ENCODE measurements around the gene WWP2.

WWP2 gene

GRCh38 chr16:69894676-69895075, 132.5 kb downstream of the WWP2 start:
- no peak overlapping the region for H3K4me3 ChIP-seq (ENCODE audit: control insufficient read depth, low read depth, low read length)
- DNase-seq (ENCODE audit: low read depth), result no peak
- TF ChIP-seq CTCF (IDR thresholded peaks at IDR 0.05; ENCODE audit: control insufficient read depth, insufficient read depth, low read depth, low read length, missing control alignments), result no peak

- TF ChIP-seq CTCF (IDR thresholded peaks at IDR 0.05; ENCODE audit: control insufficient read depth, insufficient read depth, low read depth, low read length, missing control alignments), result no peak
- no peak for DNase-seq (ENCODE audit: low read depth)
- no peak overlapping the region for H3K4me3 ChIP-seq (ENCODE audit: control insufficient read depth, low read depth, low read length)
Measured at GRCh38 chr16:69903865-69904415, 141.8 kb downstream of the WWP2 start.

- H3K4me3 ChIP-seq (ENCODE audit: control insufficient read depth, low read depth, low read length), result no peak overlapping the region
- DNase-seq (ENCODE audit: low read depth), result no peak
- TF ChIP-seq CTCF (IDR thresholded peaks at IDR 0.05; ENCODE audit: control insufficient read depth, insufficient read depth, low read depth, low read length, missing control alignments), result no peak
Measured at GRCh38 chr16:69904495-69905170, 142.5 kb downstream of the WWP2 start.

GRCh38 chr16:69905171-69905555, 143.0 kb downstream of the WWP2 start:
- DNase-seq (ENCODE audit: low read depth), result no peak
- H3K4me3 ChIP-seq (ENCODE audit: control insufficient read depth, low read depth, low read length), result no peak overlapping the region
- no peak for TF ChIP-seq CTCF (IDR thresholded peaks at IDR 0.05; ENCODE audit: control insufficient read depth, insufficient read depth, low read depth, low read length, missing control alignments)

GRCh38 chr16:69906838-69907401, 144.8 kb downstream of the WWP2 start:
- TF ChIP-seq CTCF (IDR thresholded peaks at IDR 0.05; ENCODE audit: control insufficient read depth, insufficient read depth, low read depth, low read length, missing control alignments), result no peak
- DNase-seq (ENCODE audit: low read depth), result peak; percentile 80
- H3K4me3 ChIP-seq (ENCODE audit: control insufficient read depth, low read depth, low read length), result no peak overlapping the region

GRCh38 chr16:69909043-69909442, 146.9 kb downstream of the WWP2 start:
- no peak for DNase-seq (ENCODE audit: low read depth)
- TF ChIP-seq CTCF (IDR thresholded peaks at IDR 0.05; ENCODE audit: control insufficient read depth, insufficient read depth, low read depth, low read length, missing control alignments), result no peak
- no peak overlapping the region for H3K4me3 ChIP-seq (ENCODE audit: control insufficient read depth, low read depth, low read length)

Data from AG09309 (cell line).